Suprapubic skin (tissue), 4 donors: ENCODE results near the gene BCKDHA. TPM values are rescaled to one million over a fixed set of nuclear protein-coding genes. Genes with fewer than 3 reads are reported as not detected.
"Not testable (repeated sequence)": the region's sequence is repeated elsewhere in the genome, so short reads cannot be mapped to it uniquely, and the experiment has no call there.

ENCODE experiments used
- DNase-seq, 2 donors: peaks; one replicate each; pipeline ENCODE4 v3.0.0-alpha.2; 2019; ENCODE audit warnings: low spot score in 2 of 2
- H3K27ac ChIP-seq: fragments of 200-600 bp; sonication (generic); one replicate; pipeline ENCODE4 v1.5.1; 2019
- H3K27me3 ChIP-seq: fragments of 200-600 bp; sonication (generic); one replicate; pipeline ENCODE4 v1.5.1; 2019
- H3K36me3 ChIP-seq: fragments of 200-600 bp; sonication (generic); one replicate; pipeline ENCODE4 v1.5.1; 2019
- H3K4me1 ChIP-seq: fragments of 200-600 bp; sonication (generic); one replicate; pipeline ENCODE4 v1.5.1; 2019
- H3K4me3 ChIP-seq: fragments of 200-600 bp; sonication (generic); one replicate; pipeline ENCODE4 v1.5.1; 2019; ENCODE audit warnings: mild to moderate bottlenecking
- H3K9me3 ChIP-seq: fragments of 200-600 bp; sonication (generic); one replicate; pipeline ENCODE4 v1.5.1; 2019
- CTCF ChIP-seq, 2 donors: fragments of 200-600 bp in 1 of 2; fragments of 450-650 bp in 1 of 2; sonication (generic) in 1 of 2; IDR thresholded peaks; one replicate each; pipeline ENCODE4 v1.5.1; 2016 to 2019; ENCODE audit warnings: antibody characterized with exemption in 2 of 2, mild to moderate bottlenecking in 1 of 2, moderate library complexity in 1 of 2
- EP300 ChIP-seq: sonication (generic); formaldehyde crosslinking; IDR thresholded peaks from one replicate; pipeline ENCODE4 v1.6.1; 2017; ENCODE audit warnings: antibody characterized with exemption
- POLR2A ChIP-seq, 2 donors: fragments of 450-650 bp; IDR thresholded peaks; one replicate each; pipeline ENCODE4 v1.6.1; 2017; ENCODE audit warnings: antibody characterized with exemption in 2 of 2, mild to moderate bottlenecking in 2 of 2, moderate library complexity in 2 of 2
- POLR2AphosphoS5 ChIP-seq, 3 donors: sonication (generic); formaldehyde crosslinking; IDR thresholded peaks; one replicate each; pipeline ENCODE4 v1.6.1; 2017; ENCODE audit warnings: antibody characterized with exemption in 3 of 3
- WGBS: methylation state at CpG from one replicate; pipeline ENCODE4 v1.1.5; 2018; 5-methylcytosine and 5-hydroxymethylcytosine counted together
- total RNA-seq, 4 donors: library from RNA; depleted of rRNA; stranded (reverse); fragments of >200 nt; gene quantifications; one replicate each; pipeline ENCODE4 v1.1.0, GENCODE V29; 2016

The BCKDHA gene
- total RNA-seq, 4 donors from 2014 or later = 49.7 to 112 (median 76.2) TPM

- 60% methylated on average over 1 of the region's 1 CpG for WGBS
- Histone ChIP-seq H3K27ac (peak overlapping the region; percentile 61), H3K36me3 (peaks cover 62% of the 10 kb centered on the region), H3K27me3 (no peaks in the 10 kb centered on the region), H3K4me3 (peak overlapping the region; percentile 57), H3K9me3 (no peaks in the 10 kb centered on the region), H3K4me1 (peaks cover 44% of the 10 kb centered on the region)
- TF ChIP-seq POLR2A (IDR thresholded peaks at IDR 0.05) (no peak), POLR2AphosphoS5 (IDR thresholded peaks at IDR 0.05) (no peak), CTCF (IDR thresholded peaks at IDR 0.05) (no peak), EP300 (no peak)
- DNase-seq = no peak
Measured at GRCh38 chr19:41428481-41428859, 30.9 kb downstream of the BCKDHA start.

- no peak for DNase-seq
- Histone ChIP-seq H3K9me3 (no peaks in the 10 kb centered on the region), H3K4me3 (no peak overlapping the region), H3K27ac (no peak overlapping the region), H3K27me3 (no peaks in the 10 kb centered on the region), H3K4me1 (peaks cover 30% of the 10 kb centered on the region), H3K36me3 (peaks cover 41% of the 10 kb centered on the region)
- WGBS = 87% methylated on average over 6 of the region's 6 CpGs
- TF ChIP-seq CTCF (IDR thresholded peaks at IDR 0.05) = no peak
- TF ChIP-seq POLR2AphosphoS5 (IDR thresholded peaks at IDR 0.05) = no peak
- TF ChIP-seq EP300 = no peak
- TF ChIP-seq POLR2A (IDR thresholded peaks at IDR 0.05) = no peak
Measured at GRCh38 chr19:41430922-41431321, 33.3 kb downstream of the BCKDHA start.

- TF ChIP-seq CTCF (IDR thresholded peaks at IDR 0.05) = no peak
- no peak for TF ChIP-seq POLR2AphosphoS5 (IDR thresholded peaks at IDR 0.05)
- TF ChIP-seq POLR2A (IDR thresholded peaks at IDR 0.05) = no peak
- TF ChIP-seq EP300 = no peak
- WGBS = 74% methylated on average over 22 of the region's 23 CpGs
- Histone ChIP-seq H3K9me3 (no peaks in the 10 kb centered on the region), H3K27ac (no peak overlapping the region), H3K36me3 (peaks cover 47% of the 10 kb centered on the region), H3K27me3 (no peaks in the 10 kb centered on the region), H3K4me1 (peaks cover 22% of the 10 kb centered on the region), H3K4me3 (no peak overlapping the region)
- no peak for DNase-seq
Measured at GRCh38 chr19:41431426-41432386, 34.1 kb downstream of the BCKDHA start.

GRCh38 chr19:41433171-41433570 lies 35.6 kb downstream of the BCKDHA start:
- DNase-seq = no peak
- WGBS = 91% methylated on average over 11 of the region's 18 CpGs
- no peaks in the 10 kb centered on the region for H3K27me3 ChIP-seq
- H3K4me3 ChIP-seq = no peak overlapping the region
- H3K9me3 ChIP-seq = no peaks in the 10 kb centered on the region
- peaks cover 9% of the 10 kb centered on the region for H3K4me1 ChIP-seq
- H3K36me3 ChIP-seq = peaks cover 47% of the 10 kb centered on the region
- H3K27ac ChIP-seq = no peak overlapping the region
- TF ChIP-seq EP300 (no peak), POLR2A (IDR thresholded peaks at IDR 0.05) (no peak), POLR2AphosphoS5 (IDR thresholded peaks at IDR 0.05) (no peak), CTCF (IDR thresholded peaks at IDR 0.05) (no peak)

- H3K4me3 ChIP-seq = no peak overlapping the region
- no peaks in the 10 kb centered on the region for H3K9me3 ChIP-seq
- H3K27me3 ChIP-seq = no peaks in the 10 kb centered on the region
- TF ChIP-seq CTCF (IDR thresholded peaks at IDR 0.05) (no peak), POLR2AphosphoS5 (IDR thresholded peaks at IDR 0.05) (no peak), EP300 (no peak), POLR2A (IDR thresholded peaks at IDR 0.05) (no peak)
- DNase-seq = no peak
- peaks cover 44% of the 10 kb centered on the region for H3K36me3 ChIP-seq
- WGBS = 82% methylated on average over 5 of the region's 5 CpGs
- peaks cover 8% of the 10 kb centered on the region for H3K4me1 ChIP-seq
- H3K27ac ChIP-seq = no peak overlapping the region
Measured at GRCh38 chr19:41434450-41434849, 36.8 kb downstream of the BCKDHA start.

GRCh38 chr19:41435376-41435775 lies 37.8 kb downstream of the BCKDHA start:
- peaks cover 40% of the 10 kb centered on the region for H3K36me3 ChIP-seq
- WGBS = 97% methylated on average over 11 of the region's 11 CpGs
- DNase-seq = not testable (repeated sequence)

More at GRCh38 chr19:41435376-41435775, 37.8 kb downstream of the BCKDHA start:
- peaks cover 14% of the 10 kb centered on the region for H3K4me1 ChIP-seq
- not testable (repeated sequence) for H3K27ac ChIP-seq, H3K4me3 ChIP-seq, H3K9me3 ChIP-seq, H3K27me3 ChIP-seq
